IPS-18c (cell line): ENCODE data around the gene RAC2.
A peak's percentile ranks its signal among the peaks of the same experiment; 100 is the strongest.

Experiments used
- H3K4me3 ChIP-seq: 2 replicates; pipeline ENCODE4 v1.7.0; 2013; ENCODE audit warnings: low read depth, mild to moderate bottlenecking, low read length, moderate library complexity; ENCODE audit not compliant: insufficient read depth
- H3K9me3 ChIP-seq: one replicate; pipeline ENCODE4 v1.6.1; 2013; ENCODE audit warnings: mild to moderate bottlenecking, low read length, moderate library complexity; ENCODE audit not compliant: control insufficient read depth, insufficient read depth

RAC2 gene

GRCh38 chr22:37192741-37193140 is 51.3 kb downstream of the RAC2 start:
- H3K4me3 ChIP-seq: no peak overlapping the region
- no peaks in the 10 kb centered on the region for H3K9me3 ChIP-seq

GRCh38 chr22:37192204-37192603 is 51.9 kb downstream of the RAC2 start:
- H3K9me3 ChIP-seq: no peaks in the 10 kb centered on the region
- H3K4me3 ChIP-seq: no peak overlapping the region

- Histone ChIP-seq H3K4me3 (no peak overlapping the region), H3K9me3 (no peaks in the 10 kb centered on the region)
These were observed 53.7 kb downstream of the RAC2 start for GRCh38 chr22:37190262-37190780.

GRCh38 chr22:37188901-37189466 is 55.1 kb downstream of the RAC2 start:
- H3K4me3 ChIP-seq: no peak overlapping the region

GRCh38 chr22:37187891-37188761 is 55.9 kb downstream of the RAC2 start, which contains the start of gene C1QTNF6:
Gene C1QTNF6, minus strand, starts transcription at chr22:37188247. Its CDS starts 34 bp downstream, at chr22:37188213.
- H3K4me3 ChIP-seq: peak within 1 kb of the TSS; percentile 35; the same call in 1 of the 2 replicates
- H3K9me3 ChIP-seq: no peaks in the 10 kb centered on the region

More at GRCh38 chr22:37188901-37189466, 55.1 kb downstream of the RAC2 start:
- H3K9me3 ChIP-seq: no peaks in the 10 kb centered on the region

GRCh38 chr22:37187552-37187890 is 56.5 kb downstream of the RAC2 start:
- Histone ChIP-seq H3K9me3 (no peaks in the 10 kb centered on the region), H3K4me3 (peak overlapping the region; percentile 35; the same call in 1 of the 2 replicates)

- Histone ChIP-seq H3K9me3 (no peaks in the 10 kb centered on the region), H3K4me3 (peak overlapping the region; percentile 35; the same call in 1 of the 2 replicates)
These were observed 57.0 kb downstream of the RAC2 start for GRCh38 chr22:37186997-37187522.

GRCh38 chr22:37186228-37186996 is 57.7 kb downstream of the RAC2 start:
- Histone ChIP-seq H3K4me3 (no peak overlapping the region), H3K9me3 (no peaks in the 10 kb centered on the region)

GRCh38 chr22:37185646-37186227 is 58.3 kb downstream of the RAC2 start:
- Histone ChIP-seq H3K9me3 (no peaks in the 10 kb centered on the region), H3K4me3 (no peak overlapping the region)

GRCh38 chr22:37184816-37185541 is 59.1 kb downstream of the RAC2 start:
- H3K4me3 ChIP-seq: no peak overlapping the region

GRCh38 chr22:37184380-37184755 is 59.7 kb downstream of the RAC2 start:
- Histone ChIP-seq H3K4me3 (no peak overlapping the region), H3K9me3 (no peaks in the 10 kb centered on the region)

More at GRCh38 chr22:37184816-37185541, 59.1 kb downstream of the RAC2 start:
- no peaks in the 10 kb centered on the region for H3K9me3 ChIP-seq

GRCh38 chr22:37183432-37184379 is 60.4 kb downstream of the RAC2 start:
- Histone ChIP-seq H3K4me3 (no peak overlapping the region), H3K9me3 (no peaks in the 10 kb centered on the region)

GRCh38 chr22:37182949-37183245 is 61.2 kb downstream of the RAC2 start:
- Histone ChIP-seq H3K9me3 (no peaks in the 10 kb centered on the region), H3K4me3 (no peak overlapping the region)

GRCh38 chr22:37182101-37182948 is 61.7 kb downstream of the RAC2 start:
- H3K4me3 ChIP-seq: no peak overlapping the region

GRCh38 chr22:37181681-37182080 is 62.4 kb downstream of the RAC2 start:
- no peak overlapping the region for H3K4me3 ChIP-seq
- no peaks in the 10 kb centered on the region for H3K9me3 ChIP-seq

More at GRCh38 chr22:37182101-37182948, 61.7 kb downstream of the RAC2 start:
- H3K9me3 ChIP-seq: no peaks in the 10 kb centered on the region
